Spinal cord (tissue), 10 donors: ENCODE results near the gene LRRC52. TPM values are rescaled to one million over a fixed set of nuclear protein-coding genes. Genes with fewer than 3 reads are reported as not detected.
A peak's percentile ranks its signal among the peaks of the same experiment; 100 is the strongest.
"Not testable (repeated sequence)": the region's sequence is repeated elsewhere in the genome, so short reads cannot be mapped to it uniquely, and the experiment has no call there.

Experiments
- DNase-seq, 6 donors: peaks; one replicate each; pipeline versions ENCODE4 v3.0.0 to v3.0.0-alpha.2; 2013 to 2015; ENCODE audit warnings: low spot score in 6 of 6, low read depth in 4 of 6
- H3K27ac ChIP-seq: one replicate; pipeline ENCODE4 v1.5.1; 2013; ENCODE audit warnings: low read depth, low read length, control low read depth
- H3K27me3 ChIP-seq: one replicate; pipeline ENCODE4 v1.6.1; 2013; ENCODE audit warnings: low read length; ENCODE audit not compliant: control insufficient read depth, insufficient read depth
- H3K36me3 ChIP-seq: one replicate; pipeline ENCODE4 v1.6.1; 2013; ENCODE audit warnings: low read length; ENCODE audit not compliant: control insufficient read depth, insufficient read depth
- H3K4me1 ChIP-seq: one replicate; pipeline ENCODE4 v1.6.1; 2013; ENCODE audit warnings: low read length; ENCODE audit not compliant: control insufficient read depth, insufficient read depth
- H3K4me3 ChIP-seq: one replicate; pipeline ENCODE4 v1.5.1; 2013; ENCODE audit warnings: low read depth, low read length, control low read depth
- H3K9me3 ChIP-seq: one replicate; pipeline ENCODE4 v1.6.1; 2013; ENCODE audit warnings: low read length; ENCODE audit not compliant: control insufficient read depth, insufficient read depth
- WGBS: methylation state at CpG from one replicate; pipeline ENCODE4 v1.1.5; 2013; ENCODE audit warnings: missing lambda C conversion rate; ENCODE audit not compliant: insufficient coverage; 5-methylcytosine and 5-hydroxymethylcytosine counted together
- polyA plus RNA-seq, 2 donors: library from polyadenylated mRNA; unstranded; fragments of 120-200 nt; gene quantifications; one replicate each; pipeline ENCODE4 v1.2.1, GENCODE V29; 2013; ENCODE audit not compliant: insufficient read length in 2 of 2
- total RNA-seq, 2 donors: library from RNA; depleted of rRNA in 1 of 2; stranded (reverse); fragments of 120-200 nt in 1 of 2; fragments of >200 nt in 1 of 2; gene quantifications; one replicate each; pipeline versions ENCODE4 v1.2.3 to v1.2.4, GENCODE V29; 2013 to 2014
- donor health status: healthy.

The LRRC52 gene
- total and polyA plus RNA-seq, 4 donors, result 0.10 to 0.23 (median 0.22) TPM; not detected in 1

DNA sequence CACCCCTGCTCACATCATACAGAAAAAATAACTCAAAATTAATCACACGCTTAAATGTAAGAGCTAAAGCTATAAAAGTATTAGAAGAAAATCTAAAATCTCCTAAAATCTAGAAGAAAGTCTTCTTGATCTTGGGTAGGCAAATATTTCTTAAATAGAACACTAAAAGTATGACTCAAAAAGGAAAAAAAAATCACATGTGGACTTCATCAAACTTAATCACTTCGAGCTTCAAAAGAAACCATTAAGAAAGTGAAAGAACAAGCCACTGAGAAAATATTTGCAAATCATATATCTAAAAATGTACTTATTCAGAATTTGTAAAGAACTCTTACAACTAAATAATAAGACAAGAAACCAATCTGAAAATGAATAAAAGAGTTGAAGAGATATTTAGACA, 32.7 kb downstream of the LRRC52 start:
- no peaks in the 10 kb centered on the region for H3K27me3 ChIP-seq
- no peak overlapping the region for H3K4me3 ChIP-seq
- no peak overlapping the region for H3K27ac ChIP-seq
- no peaks in the 10 kb centered on the region for H3K36me3 ChIP-seq
- H3K4me1 ChIP-seq, result no peaks in the 10 kb centered on the region
- WGBS, result no CpG with 5 or more reads among the region's 2 CpGs
- no peak for DNase-seq
- H3K9me3 ChIP-seq, result no peaks in the 10 kb centered on the region

DNA sequence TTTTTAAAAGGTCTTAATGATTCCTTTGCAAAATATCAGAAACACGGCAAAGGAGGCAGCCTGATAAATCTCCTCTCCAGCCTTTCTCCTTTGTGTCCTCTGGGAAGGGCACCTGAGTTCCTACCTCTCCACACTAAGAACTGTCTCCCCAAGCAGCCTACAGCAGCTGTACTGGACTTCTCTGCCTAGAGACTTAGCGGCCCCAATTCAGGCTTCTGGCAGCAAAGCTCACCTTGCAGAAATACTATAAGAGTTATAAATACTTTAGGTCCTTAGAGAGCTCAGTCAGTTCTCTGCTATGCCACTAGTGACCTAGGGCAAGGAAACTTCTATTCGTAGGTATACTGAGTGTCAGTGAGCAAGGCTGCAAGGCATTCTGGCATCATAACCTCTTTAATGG, 33.9 kb downstream of the LRRC52 start:
- H3K4me1 ChIP-seq, result no peaks in the 10 kb centered on the region
- no peak overlapping the region for H3K4me3 ChIP-seq
- DNase-seq, result no peak
- H3K36me3 ChIP-seq, result no peaks in the 10 kb centered on the region
- no peak overlapping the region for H3K27ac ChIP-seq
- WGBS, result 56% methylated on average over 2 of the region's 3 CpGs
- H3K9me3 ChIP-seq, result no peaks in the 10 kb centered on the region
- H3K27me3 ChIP-seq, result no peaks in the 10 kb centered on the region

DNA sequence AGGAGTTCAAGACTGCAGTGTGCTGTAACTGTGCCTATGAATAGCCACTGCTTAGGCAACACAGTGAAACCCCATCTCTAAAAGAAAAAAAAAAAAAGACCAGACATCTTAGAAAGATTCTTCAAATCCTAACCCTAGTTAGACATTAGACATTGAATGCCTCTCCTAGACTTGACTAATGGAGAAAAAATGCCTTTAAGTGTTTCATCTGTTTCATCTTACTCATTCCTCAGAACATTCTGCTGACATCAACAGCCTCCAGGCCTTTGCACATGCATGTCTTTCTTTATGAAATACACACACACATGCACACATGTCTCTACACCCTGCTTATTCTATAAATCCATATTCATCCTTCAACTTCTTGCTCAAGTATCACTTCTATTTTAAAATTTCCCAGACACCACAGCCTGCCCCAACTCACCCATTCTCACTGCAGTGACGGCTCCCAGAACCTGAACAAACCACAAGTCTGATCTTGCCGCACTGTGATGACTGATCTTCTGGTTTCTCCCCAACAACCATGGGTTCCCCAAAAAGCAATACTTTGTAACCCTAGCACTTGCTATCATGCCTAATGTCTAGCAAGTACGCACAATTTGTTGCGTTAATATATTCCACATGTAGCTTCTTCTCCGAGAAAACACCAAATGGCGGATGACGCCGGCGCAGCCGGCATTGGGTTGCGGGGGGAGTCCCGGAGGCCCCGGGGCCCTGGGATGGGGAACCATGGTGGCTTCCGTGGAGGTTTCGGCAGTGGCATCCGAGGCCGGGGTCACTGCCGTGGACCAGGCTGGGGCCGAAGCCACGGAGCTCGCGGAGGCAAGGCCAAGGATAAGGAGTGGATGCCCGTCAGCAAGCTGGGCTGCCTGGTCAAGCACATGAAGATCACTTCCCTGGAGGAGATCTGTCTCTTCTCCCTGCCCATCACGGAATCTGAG, 37.4 kb downstream of the LRRC52 start:
- WGBS, result 98% methylated on average over 24 of the region's 24 CpGs
- DNase-seq, result no peak
- no peaks in the 10 kb centered on the region for H3K9me3 ChIP-seq

DNA sequence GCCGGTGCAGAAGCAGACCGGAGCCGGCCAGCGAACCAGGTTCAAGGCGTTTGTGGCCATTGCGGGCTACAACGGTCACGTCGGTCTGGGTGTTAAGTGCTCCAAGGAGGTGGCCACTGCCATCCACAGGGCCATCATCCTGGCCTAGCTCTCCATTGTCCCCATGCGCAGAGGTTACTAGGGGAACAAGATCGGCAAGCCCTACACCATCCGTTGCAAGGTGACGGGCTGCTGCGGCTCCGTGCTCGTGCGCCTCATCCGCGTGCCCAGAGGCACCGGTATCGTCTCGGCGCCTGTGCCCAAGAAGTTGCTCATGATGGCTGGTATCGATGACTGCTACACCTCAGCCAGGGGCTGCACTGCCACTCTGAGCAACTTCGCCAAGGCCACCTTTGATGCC, 38.1 kb downstream of the LRRC52 start:
- Histone ChIP-seq H3K36me3 (no peaks in the 10 kb centered on the region), H3K4me1 (no peaks in the 10 kb centered on the region), H3K4me3 (no peak overlapping the region), H3K27ac (no peak overlapping the region), H3K27me3 (peaks cover 2% of the 10 kb centered on the region), H3K9me3 (no peaks in the 10 kb centered on the region)
- WGBS, result 98% methylated on average over 24 of the region's 25 CpGs
- DNase-seq, result no peak

More for the DNA sequence above, 37.4 kb downstream of the LRRC52 start:
- H3K27me3 ChIP-seq, result peaks cover 2% of the 10 kb centered on the region
- H3K4me3 ChIP-seq, result no peak overlapping the region
- no peaks in the 10 kb centered on the region for H3K36me3 ChIP-seq
- no peaks in the 10 kb centered on the region for H3K4me1 ChIP-seq
- no peak overlapping the region for H3K27ac ChIP-seq

DNA sequence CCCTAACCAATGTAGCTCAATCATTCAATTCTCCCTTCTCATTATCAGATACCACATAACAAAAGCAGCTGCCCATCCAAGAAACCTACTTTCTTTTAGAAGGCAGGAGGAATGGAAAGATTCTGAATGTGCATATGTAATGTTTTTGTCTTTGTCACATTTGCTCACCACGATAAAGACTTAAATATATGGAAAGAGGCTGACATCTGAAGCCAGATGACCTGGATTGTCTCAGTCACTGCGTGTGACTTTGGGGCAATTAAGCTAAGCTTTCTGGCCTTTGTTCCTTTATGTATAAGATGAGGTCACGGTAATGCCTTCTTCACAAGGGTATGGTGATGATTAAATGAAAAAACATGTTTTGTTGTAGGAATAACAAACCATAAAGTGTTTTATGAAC, 42.6 kb downstream of the LRRC52 start:
- Histone ChIP-seq H3K36me3 (no peaks in the 10 kb centered on the region), H3K27me3 (peaks cover 2% of the 10 kb centered on the region), H3K27ac (no peak overlapping the region), H3K4me3 (no peak overlapping the region), H3K9me3 (no peaks in the 10 kb centered on the region), H3K4me1 (no peaks in the 10 kb centered on the region)
- no peak for DNase-seq
- WGBS, result no CpG with 5 or more reads among the region's 3 CpGs

DNA sequence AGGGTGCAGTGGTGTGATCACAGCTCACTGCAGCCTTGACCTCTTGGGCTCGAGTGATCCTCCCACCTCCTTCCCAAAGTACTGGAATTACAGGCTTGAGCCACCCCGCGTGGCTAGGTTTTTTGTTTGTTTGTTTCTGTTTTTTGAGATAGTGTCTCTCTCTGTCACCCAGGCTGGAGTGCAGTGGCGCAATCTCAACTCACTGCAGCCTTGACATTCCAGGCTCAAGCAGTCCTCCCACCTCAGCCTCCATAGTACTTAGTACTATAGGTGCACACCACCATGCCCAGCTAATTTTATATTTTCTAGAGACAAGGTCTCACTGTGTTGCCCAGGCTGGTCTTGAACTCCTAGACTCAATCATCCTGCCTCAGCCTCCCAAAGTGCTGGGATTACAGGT, 47.6 kb downstream of the LRRC52 start:
- H3K36me3 ChIP-seq, H3K4me3 ChIP-seq, DNase-seq, H3K27me3 ChIP-seq, H3K9me3 ChIP-seq, H3K4me1 ChIP-seq, H3K27ac ChIP-seq: not testable (repeated sequence)
- WGBS, result 88% methylated on average over 1 of the region's 4 CpGs

DNA sequence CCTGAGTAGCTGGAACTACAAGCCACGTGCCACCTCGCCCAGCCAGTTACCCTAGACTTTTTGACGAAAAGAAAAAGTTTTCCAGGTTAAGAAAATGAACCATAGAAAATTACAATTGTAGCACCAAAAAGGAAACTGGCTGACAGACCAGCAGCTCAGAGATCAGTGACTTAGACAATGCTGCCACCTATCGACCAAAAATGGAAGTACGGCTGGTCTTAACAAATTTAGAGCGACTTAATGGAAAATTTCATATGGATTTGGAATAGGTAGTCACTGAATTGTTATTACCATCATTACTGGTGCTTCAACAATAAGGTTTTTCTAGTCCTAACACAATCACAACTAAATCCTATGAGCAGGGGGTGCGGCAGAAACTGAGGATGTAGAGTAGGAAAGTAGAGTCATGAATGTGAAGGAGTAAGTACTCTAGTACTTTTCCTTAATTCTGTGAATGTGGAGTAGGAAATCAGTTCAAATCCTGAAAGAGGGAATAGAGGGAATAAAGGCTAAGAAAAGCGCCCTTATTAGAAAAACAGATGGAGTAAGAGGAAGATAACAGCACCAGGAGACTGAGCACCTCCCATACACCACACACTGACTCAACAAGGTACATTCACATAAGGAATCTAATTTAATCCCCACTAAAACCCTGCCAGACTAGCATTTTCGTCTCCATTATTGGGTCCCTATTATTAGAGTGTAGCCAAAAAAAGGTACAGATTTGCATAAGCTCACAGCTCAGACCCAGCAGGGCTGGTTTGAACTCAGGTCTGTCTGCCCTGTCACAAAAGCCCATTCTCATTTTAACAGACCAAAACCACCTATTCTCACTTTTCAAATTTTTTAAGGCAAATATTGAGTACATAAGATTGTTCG, 49.4 kb downstream of the LRRC52 start:
- H3K4me3 ChIP-seq, result no peak overlapping the region
- peak; percentile 64 to 96 (median 76) for DNase-seq
- H3K9me3 ChIP-seq, result no peaks in the 10 kb centered on the region
- peaks cover 4% of the 10 kb centered on the region for H3K4me1 ChIP-seq
- WGBS, result 0% methylated on average over 3 of the region's 10 CpGs
- no peak overlapping the region for H3K27ac ChIP-seq
- H3K27me3 ChIP-seq, result peaks cover 6% of the 10 kb centered on the region
- no peaks in the 10 kb centered on the region for H3K36me3 ChIP-seq

DNA sequence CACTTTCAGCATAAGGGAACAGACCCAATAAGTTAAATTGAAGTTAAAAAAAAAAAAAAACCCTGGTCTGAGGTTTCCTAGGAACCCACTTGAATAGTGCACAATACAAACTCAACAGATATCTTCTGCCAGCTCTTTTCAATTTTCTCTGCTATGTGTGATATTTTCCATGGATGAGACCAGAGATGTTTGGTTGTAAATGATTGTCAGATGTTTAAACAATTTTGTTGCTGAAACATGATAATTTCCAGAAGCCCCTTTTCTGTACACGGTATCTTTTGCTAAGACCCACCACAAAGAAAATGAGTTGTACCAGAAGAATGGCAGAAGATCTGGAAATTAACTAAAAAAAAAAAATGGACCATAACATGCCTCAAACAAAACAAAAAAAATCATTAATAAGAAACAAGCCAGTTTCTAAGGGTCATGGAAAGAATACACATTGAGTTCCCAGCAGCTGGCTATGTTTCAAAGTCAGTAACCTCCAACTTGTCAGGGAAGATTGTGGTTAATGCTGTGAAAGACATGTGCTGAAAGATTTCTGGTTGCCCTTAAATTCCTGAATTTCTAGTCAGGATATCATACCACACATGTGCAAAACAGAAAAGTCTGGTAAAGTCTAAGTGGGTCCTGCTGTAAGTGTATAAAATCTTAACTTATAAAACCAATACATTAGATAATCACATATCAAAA, 51.6 kb downstream of the LRRC52 start:
- Histone ChIP-seq H3K4me3 (no peak overlapping the region), H3K36me3 (no peaks in the 10 kb centered on the region), H3K27me3 (peaks cover 6% of the 10 kb centered on the region), H3K9me3 (no peaks in the 10 kb centered on the region), H3K27ac (no peak overlapping the region), H3K4me1 (peaks cover 9% of the 10 kb centered on the region)
- no CpG with 5 or more reads among the region's 1 CpG for WGBS
- DNase-seq, result no peak

DNA sequence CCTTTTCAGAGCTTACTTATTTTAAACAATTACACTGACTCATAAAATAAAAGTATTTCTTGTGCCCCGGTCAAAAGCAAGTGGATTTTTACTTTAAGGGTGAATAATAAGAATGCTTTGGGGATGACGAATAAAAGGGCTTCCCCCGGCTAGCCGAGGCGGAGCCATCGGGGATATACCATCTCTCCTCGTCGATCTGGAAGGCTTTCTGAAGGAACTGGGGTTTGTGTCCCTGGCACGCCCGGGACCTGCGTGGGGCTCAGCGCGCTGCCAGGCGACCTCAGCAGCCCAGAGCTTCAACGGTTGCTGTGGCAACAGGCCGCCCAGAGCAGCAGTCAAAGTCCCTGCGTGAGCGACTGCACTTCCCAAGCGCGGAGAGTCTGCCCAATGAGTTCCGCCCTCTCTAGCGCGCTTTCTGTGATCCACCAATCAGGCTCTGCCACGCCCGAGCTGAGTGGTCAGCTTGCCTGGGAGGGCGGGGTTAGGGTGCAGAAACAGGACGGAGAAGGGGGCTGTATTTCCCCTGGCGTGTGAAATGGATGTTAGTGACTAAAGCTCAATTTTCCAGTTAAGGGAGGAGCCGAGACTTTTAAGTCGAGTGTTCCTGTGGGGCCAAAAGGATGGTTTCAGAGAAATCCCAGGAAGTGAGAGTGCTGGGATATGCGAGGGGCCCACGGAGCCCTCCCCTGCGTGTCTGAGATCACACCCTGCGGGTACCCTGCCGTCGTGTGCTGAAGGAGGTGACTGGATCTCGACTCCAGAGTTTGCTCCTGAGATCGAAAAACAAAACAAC, 54.3 kb downstream of the LRRC52 start:
- WGBS, result under 1% methylated on average over 33 of the region's 38 CpGs
- Histone ChIP-seq H3K27ac (peak overlapping the region; percentile 86), H3K27me3 (peaks cover 6% of the 10 kb centered on the region), H3K9me3 (no peaks in the 10 kb centered on the region), H3K4me3 (peak overlapping the region; percentile 78), H3K36me3 (no peaks in the 10 kb centered on the region), H3K4me1 (peaks cover 6% of the 10 kb centered on the region)
- DNase-seq, result peak; percentile 90 to 99 (median 95)
